Putamen (tissue), 1 donor: ENCODE results near the gene PTPRM.

ENCODE experiments used
- DNase-seq: peaks from one replicate; pipeline ENCODE4 v3.0.0-alpha.2; 2016; ENCODE audit warnings: low spot score

The PTPRM gene

DNA sequence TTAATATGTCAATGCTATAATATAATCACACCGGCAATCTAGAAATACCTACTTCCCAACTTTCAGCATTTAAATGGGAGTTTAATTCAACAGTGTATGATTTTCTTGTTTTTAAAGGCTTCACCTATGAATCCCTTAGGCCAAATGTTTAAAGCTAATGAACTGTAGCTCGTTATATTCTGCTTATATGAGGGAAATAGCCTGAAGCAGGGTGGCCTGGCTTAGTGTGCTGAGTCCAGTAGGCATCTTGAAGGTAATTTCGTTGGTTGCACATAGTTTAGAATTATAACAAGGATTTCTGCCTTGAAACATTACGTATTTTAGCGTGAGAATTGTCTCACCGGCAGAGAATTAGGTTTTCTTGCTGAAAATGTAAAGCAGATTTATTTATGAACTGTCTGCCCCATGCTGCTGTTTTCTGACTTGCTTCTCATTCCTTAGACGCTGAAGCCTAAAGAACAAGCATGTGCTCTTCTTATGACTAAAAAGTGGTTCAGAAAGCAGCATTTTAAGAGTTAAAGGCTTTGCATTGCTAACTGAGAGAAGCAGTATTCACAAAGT, 608.5 kb downstream of the PTPRM start:
- no peak for DNase-seq

DNA sequence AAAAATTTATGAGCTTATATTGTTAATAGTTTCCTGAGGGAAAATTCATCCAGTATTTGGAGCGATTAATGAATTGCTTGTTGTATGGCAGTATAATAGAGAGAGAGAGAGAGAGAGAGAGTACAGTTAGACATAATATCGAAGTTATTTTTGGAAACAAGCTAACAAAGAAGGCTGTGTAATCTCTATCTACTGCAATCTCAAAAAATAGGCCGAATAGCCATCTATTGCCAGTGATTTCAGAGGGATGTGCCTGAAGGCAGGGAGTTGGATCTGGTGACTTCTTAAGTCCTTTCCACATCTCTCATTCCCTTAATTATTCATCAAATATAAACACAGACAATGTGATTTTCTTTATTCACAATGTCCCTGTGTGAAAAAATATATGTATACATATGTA, 609.0 kb downstream of the PTPRM start:
- DNase-seq = peak; percentile 25

DNA sequence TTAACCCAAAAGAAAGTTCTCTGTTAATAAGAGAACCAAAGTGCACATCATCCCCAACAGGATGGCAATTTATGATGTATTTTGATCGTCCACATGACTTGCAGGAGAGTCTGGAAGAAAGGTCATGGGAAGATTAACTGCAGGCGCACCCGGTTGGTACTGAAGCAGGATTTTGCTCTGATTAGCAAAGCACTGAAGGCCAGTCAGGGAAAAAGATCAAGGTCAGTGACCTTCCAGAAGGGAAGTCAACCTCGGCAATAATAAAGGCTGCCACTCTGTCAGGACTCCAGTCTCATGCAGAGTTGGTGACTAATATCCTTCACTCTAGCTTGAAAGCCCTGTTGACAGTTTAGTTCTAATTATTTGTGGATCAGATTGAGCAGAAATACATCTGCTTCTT, 609.4 kb downstream of the PTPRM start:
- no peak for DNase-seq

GRCh38 chr18:8177330-8178016, 610.4 kb downstream of the PTPRM start:
- DNase-seq = no peak

- no peak for DNase-seq
Measured at GRCh38 chr18:8186413-8186812, 619.3 kb downstream of the PTPRM start.

GRCh38 chr18:8188184-8188583, 621.1 kb downstream of the PTPRM start:
- DNase-seq = no peak

DNA sequence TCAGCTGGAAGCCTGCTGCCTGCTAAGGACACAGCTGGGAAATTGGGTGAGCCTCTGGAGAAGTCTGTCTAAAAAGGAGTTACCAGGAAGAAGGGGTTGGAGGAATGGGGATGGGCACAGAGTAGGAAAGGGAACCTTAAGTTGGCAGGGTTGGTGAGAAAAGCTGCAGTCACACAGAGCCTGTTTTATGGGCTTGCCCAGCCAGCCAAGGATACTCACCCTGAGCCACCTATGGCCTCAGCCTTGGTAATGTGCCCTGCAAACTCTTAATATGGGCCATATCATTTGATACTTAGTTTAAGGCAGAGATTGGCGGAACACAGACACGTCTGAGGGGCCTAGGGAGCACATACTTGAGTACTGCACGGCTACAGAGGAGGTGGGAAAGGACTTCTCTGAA, 623.9 kb downstream of the PTPRM start:
- DNase-seq = no peak

GRCh38 chr18:8194431-8194830, 627.3 kb downstream of the PTPRM start:
- no peak for DNase-seq

GRCh38 chr18:8196238-8196637, 629.1 kb downstream of the PTPRM start:
- no peak for DNase-seq

- DNase-seq = no peak
Measured at GRCh38 chr18:8197499-8197898, 630.4 kb downstream of the PTPRM start.

DNA sequence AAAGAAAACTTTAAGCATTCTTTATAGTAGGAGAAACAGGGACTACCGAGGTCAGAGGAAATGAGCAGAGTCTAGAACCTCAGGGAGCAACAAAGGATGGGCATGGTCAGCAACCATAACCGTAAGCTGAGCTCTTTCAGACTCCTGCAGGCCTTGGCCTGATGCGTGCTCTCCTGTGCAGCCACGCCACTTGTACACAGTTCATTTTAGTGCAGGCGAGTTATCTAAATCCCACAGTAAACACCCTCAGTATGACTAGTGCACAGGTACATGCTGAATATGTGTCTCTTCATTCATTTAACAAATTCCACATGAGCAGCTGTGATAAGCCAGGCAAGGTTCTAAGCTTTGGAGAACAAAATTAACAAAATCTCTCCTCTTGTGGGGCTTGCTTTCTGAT, 640.9 kb downstream of the PTPRM start:
- DNase-seq = no peak

- DNase-seq = no peak
Measured at GRCh38 chr18:8208716-8209115, 641.6 kb downstream of the PTPRM start.

DNA sequence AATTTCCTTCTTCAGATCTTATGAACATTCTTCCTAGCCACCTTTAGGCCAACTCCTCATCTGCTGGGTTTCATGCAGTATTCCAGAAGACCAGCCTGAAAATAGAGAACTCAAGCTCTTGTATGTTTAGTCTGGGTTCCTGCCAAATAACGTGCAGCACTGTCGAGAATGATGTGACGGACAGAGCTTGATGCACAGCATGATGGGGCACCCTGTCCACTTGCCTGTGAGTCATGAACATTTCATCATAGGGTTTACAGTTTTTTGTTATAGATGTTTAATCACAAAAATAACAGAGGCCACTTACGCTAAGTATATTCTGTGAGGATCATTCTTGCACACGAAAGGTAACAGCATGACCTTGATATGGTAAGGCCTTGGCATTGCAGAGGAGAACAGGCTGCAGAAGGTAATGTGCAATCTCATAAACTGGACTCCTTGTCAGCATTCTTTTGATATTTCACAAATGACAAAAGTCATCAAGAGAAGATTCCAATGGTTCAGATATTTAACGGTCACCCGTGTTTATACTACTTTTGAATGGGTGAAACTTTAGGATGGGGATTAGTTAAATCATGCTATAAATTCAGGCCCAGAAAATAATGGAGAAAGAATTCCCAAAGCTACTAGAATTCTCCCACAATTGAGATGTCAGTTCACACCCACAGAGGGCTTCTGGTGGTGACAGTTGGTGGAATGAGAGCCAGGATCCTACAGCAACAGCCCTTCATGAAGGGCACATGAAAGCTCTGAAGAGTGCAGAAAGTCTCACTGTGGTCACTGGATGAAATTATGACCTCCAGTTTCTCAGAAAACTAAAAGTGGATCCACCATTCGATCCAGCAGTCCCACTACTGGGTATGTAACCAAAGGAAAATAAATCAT, 646.0 kb downstream of the PTPRM start:
- DNase-seq = no peak

- DNase-seq = no peak
Measured at GRCh38 chr18:8215741-8216140, 648.6 kb downstream of the PTPRM start.

- DNase-seq = no peak
Measured at GRCh38 chr18:8217051-8217564, 650.0 kb downstream of the PTPRM start.

- DNase-seq = no peak
Measured at GRCh38 chr18:8218197-8218596, 651.1 kb downstream of the PTPRM start.

- no peak for DNase-seq
Measured at GRCh38 chr18:8221452-8221851, 654.3 kb downstream of the PTPRM start.

DNA sequence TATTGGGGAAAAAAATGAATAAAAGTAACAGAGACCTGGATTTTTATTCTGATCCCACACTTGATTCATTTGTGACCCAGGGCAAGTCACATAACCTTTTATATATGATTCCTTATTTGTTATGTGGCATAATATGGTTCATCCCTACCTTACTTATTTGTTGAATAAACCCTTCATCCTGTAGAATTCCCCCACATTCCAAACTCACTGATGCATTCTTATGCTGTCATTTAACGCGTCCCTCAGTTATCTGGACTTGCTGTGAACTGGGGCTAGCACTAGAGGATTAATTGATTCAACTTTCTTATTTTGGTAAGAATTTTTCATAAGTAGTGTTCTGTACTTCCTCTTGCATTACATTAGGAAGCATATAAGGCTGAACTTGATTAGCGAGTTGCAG, 657.5 kb downstream of the PTPRM start:
- DNase-seq = no peak

GRCh38 chr18:8229040-8229439, 661.9 kb downstream of the PTPRM start:
- no peak for DNase-seq

GRCh38 chr18:8229787-8230186, 662.7 kb downstream of the PTPRM start:
- no peak for DNase-seq

DNA sequence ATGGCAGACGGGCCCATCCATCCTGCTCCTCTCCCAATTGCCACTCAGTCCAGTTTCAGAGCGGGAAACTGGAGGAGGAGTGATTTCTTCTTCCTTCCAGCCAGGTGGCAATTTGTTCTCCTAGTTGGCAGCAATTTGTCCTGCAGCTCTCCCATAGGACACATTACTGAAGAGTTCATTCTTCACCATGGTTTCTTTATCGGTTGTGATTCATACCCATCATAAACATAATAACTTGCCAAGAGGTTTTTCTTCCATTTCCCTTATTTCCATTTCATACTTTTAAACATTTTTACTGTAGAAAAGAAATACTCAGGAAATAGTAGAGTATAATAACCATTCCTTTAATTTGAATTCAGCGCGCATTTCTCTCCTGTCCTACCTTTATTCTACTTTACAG, 664.2 kb downstream of the PTPRM start:
- no peak for DNase-seq

- no peak for DNase-seq
Measured at GRCh38 chr18:8232791-8233190, 665.7 kb downstream of the PTPRM start.

GRCh38 chr18:8235894-8236293, 668.8 kb downstream of the PTPRM start:
- no peak for DNase-seq
